Tibial nerve (tissue), 4 donors: ENCODE data around the gene TTC1. TPM values are rescaled to one million over a fixed set of nuclear protein-coding genes. Genes with fewer than 3 reads are reported as not detected.

Experiments used
- DNase-seq, 2 donors: peaks; one replicate each; pipeline ENCODE4 v3.0.0-alpha.2; 2019; ENCODE audit warnings: low spot score in 2 of 2
- H3K27ac ChIP-seq, 4 donors: fragments of 200-600 bp; sonication (generic) in 3 of 4; one replicate each; pipeline ENCODE4 v1.5.1; 2017 to 2019; ENCODE audit warnings: mild to moderate bottlenecking in 1 of 4
- H3K27me3 ChIP-seq, 2 donors: fragments of 200-600 bp; sonication (generic) in 1 of 2; one replicate each; pipeline versions ENCODE4 v1.5.1 to v1.6.0; 2017 to 2019
- H3K36me3 ChIP-seq, 3 donors: fragments of 200-600 bp; sonication (generic); one replicate each; pipeline ENCODE4 v1.5.1; 2018 to 2019
- H3K4me1 ChIP-seq, 4 donors: fragments of 200-600 bp; sonication (generic) in 3 of 4; one replicate each; pipeline ENCODE4 v1.5.1; 2017 to 2019
- H3K4me3 ChIP-seq, 4 donors: fragments of 200-600 bp; sonication (generic) in 3 of 4; one replicate each; pipeline ENCODE4 v1.5.1; 2017 to 2019; ENCODE audit warnings: mild to moderate bottlenecking in 1 of 4, moderate library complexity in 1 of 4
- H3K9me3 ChIP-seq, 4 donors: fragments of 200-600 bp; sonication (generic) in 3 of 4; one replicate each; pipeline ENCODE4 v1.5.1; 2017 to 2019
- CTCF ChIP-seq, 5 experiments: fragments of 200-600 bp in 3 of 5; fragments of 450-650 bp in 2 of 5; sonication (generic) in 3 of 5; IDR thresholded peaks; one replicate each; pipeline ENCODE4 v1.5.1; 2016 to 2019; ENCODE audit warnings: antibody characterized with exemption in 5 of 5, mild to moderate bottlenecking in 3 of 5, moderate library complexity in 2 of 5
- EP300 ChIP-seq, 2 donors: sonication (generic); formaldehyde crosslinking; IDR thresholded peaks; one replicate each; pipeline ENCODE4 v1.6.1; 2017; ENCODE audit warnings: antibody characterized with exemption in 2 of 2, mild to moderate bottlenecking in 1 of 2
- POLR2A ChIP-seq, 2 donors: fragments of 450-650 bp; IDR thresholded peaks; one replicate each; pipeline ENCODE4 v1.6.1; 2017; ENCODE audit warnings: antibody characterized with exemption in 2 of 2, mild to moderate bottlenecking in 2 of 2, moderate library complexity in 2 of 2
- WGBS, 2 donors: methylation state at CpG; one replicate each; pipeline ENCODE4 v1.1.5; 2018; 5-methylcytosine and 5-hydroxymethylcytosine counted together
- total RNA-seq, 4 donors: library from RNA; depleted of rRNA; stranded (reverse); fragments of >200 nt; gene quantifications; one replicate each; pipeline ENCODE4 v1.1.0, GENCODE V29; 2016

The TTC1 gene
- total RNA-seq, 4 donors from 2014 or later = 27.6 to 40.4 (median 36.9) TPM

GRCh38 chr5:160018945-160019625, 10.1 kb downstream of the TTC1 start:
- 92 to 96% methylated on average over 2 of the region's 2 CpGs for WGBS, 2 donors
- DNase-seq = no peak
- no peaks in the 10 kb centered on the region for H3K9me3 ChIP-seq
- no peak overlapping the region for H3K4me3 ChIP-seq
- H3K27ac ChIP-seq = no peak overlapping the region
- H3K36me3 ChIP-seq = peaks cover 0 to 71% (median 0%) of the 10 kb centered on the region in 3 donors
- no peak for TF ChIP-seq CTCF (IDR thresholded peaks at IDR 0.05)
- TF ChIP-seq EP300 (IDR thresholded peaks at IDR 0.05) = no peak
- TF ChIP-seq POLR2A (IDR thresholded peaks at IDR 0.05) = no peak
- H3K4me1 ChIP-seq = peaks cover 0 to 24% (median 0%) of the 10 kb centered on the region in 4 donors
- H3K27me3 ChIP-seq = no peaks in the 10 kb centered on the region

- Histone ChIP-seq H3K27ac (no peak overlapping the region), H3K27me3 (no peaks in the 10 kb centered on the region), H3K9me3 (no peaks in the 10 kb centered on the region), H3K36me3 (peaks cover 0 to 69% (median 0%) of the 10 kb centered on the region in 3 donors), H3K4me1 (peaks cover 0 to 29% (median 0%) of the 10 kb centered on the region in 4 donors), H3K4me3 (no peak overlapping the region)
- TF ChIP-seq POLR2A (IDR thresholded peaks at IDR 0.05) (no peak), CTCF (IDR thresholded peaks at IDR 0.05) (no peak), EP300 (IDR thresholded peaks at IDR 0.05) (no peak)
- no peak for DNase-seq
- 77 to 80% methylated on average over 7 of the region's 7 CpGs for WGBS, 2 donors
These were observed 11.4 kb downstream of the TTC1 start for GRCh38 chr5:160020266-160020770.

DNA sequence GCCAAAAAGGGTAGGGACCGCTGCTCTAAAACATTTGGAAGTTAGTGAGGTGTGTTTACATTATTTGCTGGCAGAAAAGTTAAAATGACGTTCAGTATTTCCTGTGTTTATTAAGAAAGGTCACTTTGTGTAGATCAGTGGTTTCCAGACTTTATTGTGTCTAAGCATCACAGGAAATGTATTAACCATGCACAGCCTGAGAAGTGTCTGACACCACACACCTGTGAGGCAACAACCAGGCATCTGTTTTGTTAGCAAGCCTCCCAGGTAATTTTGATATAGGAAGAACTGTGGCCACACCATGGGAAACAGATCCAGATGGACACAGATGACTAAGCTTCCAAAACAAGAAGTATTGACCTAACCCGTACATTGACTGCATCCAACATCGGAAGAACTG, 12.0 kb downstream of the TTC1 start:
- Histone ChIP-seq H3K4me1 (peaks cover 0 to 29% (median 0%) of the 10 kb centered on the region in 4 donors), H3K27ac (no peak overlapping the region), H3K9me3 (no peaks in the 10 kb centered on the region), H3K27me3 (no peaks in the 10 kb centered on the region), H3K36me3 (peaks cover 0 to 64% (median 0%) of the 10 kb centered on the region in 3 donors), H3K4me3 (no peak overlapping the region)
- TF ChIP-seq EP300 (IDR thresholded peaks at IDR 0.05) (no peak), POLR2A (IDR thresholded peaks at IDR 0.05) (no peak), CTCF (IDR thresholded peaks at IDR 0.05) (no peak)
- DNase-seq = no peak
- WGBS, 2 donors = 66 to 71% methylated on average over 4 of the region's 4 CpGs

DNA sequence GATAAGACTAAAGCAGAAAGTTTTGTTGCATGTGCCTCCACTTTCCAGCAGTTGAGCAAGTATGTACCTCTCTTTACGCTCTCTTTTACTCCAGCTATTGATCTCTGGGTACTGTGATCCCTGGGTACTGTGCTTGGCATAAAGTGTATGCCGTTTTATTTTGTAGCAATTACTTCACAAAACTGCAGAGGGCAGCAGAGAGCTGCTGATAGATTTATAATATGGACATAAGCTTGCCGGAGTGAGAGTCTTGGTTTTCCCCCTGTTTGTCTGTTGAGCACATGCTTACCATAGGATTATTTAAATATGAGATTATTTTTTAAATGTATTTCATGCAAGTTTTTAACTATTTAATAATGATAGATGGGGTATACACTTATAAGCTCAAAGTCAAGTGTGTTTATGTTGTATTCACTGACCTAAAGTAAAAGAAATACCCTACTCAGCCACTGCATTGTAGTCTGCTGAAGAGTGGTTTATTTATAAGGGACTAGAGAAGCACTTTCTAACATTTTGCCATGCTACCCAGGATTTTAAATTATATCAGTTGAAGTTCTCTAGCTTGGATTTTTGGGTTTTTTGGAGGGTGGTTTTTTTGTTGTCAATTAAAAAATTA, 13.0 kb downstream of the TTC1 start:
- Histone ChIP-seq H3K27me3 (no peaks in the 10 kb centered on the region), H3K36me3 (peaks cover 0 to 57% (median 0%) of the 10 kb centered on the region in 3 donors), H3K27ac (no peak overlapping the region), H3K4me1 (peaks cover 0 to 29% (median 0%) of the 10 kb centered on the region in 4 donors), H3K4me3 (no peak overlapping the region), H3K9me3 (no peaks in the 10 kb centered on the region)
- TF ChIP-seq CTCF (IDR thresholded peaks at IDR 0.05) = peak; percentile 73 to 82 (median 80)
- no peak for TF ChIP-seq EP300 (IDR thresholded peaks at IDR 0.05)
- TF ChIP-seq POLR2A (IDR thresholded peaks at IDR 0.05) = no peak
- WGBS, 2 donors = 16% methylated on average over 3 of the region's 3 CpGs
- DNase-seq = peak in 1 of 2 donors; percentile 71
